HEK293 (cell line): ENCODE measurements around the gene U2SURP.

Experiments used
- CTCF ChIA-PET: fragments of 350-600 bp; formaldehyde crosslinking; extraction: SDS; loops from one replicate; lab custom pipeline; 2021; ENCODE audit warnings: antibody characterized with exemption; lab: Yijun Ruan, JAX
- POLR2A ChIA-PET: fragments of 300-600 bp; formaldehyde crosslinking; extraction: SDS; loops from one replicate; lab custom pipeline; 2020; ENCODE audit warnings: antibody characterized with exemption, inconsistent platforms; lab: Yijun Ruan, JAX
- H3K27ac ChIP-seq: fragments of 200-500 bp; sonication (Bioruptor generic); 2 replicates; pipeline ENCODE4 v1.5.1; 2014; ENCODE audit warnings: low read depth, low read length, control low read depth, inconsistent platforms; ENCODE audit errors: extremely low read depth
- H3K36me3 ChIP-seq, 2 experiments: fragments of 200-500 bp in 1 of 2; sonication (Bioruptor generic) in 1 of 2; 1 replicate in 1 of 2; 2 replicates in 1 of 2; pipeline ENCODE4 v1.5.1; 2014 to 2017; ENCODE audit warnings: inconsistent platforms in 2 of 2, low read length in 2 of 2; ENCODE audit not compliant: control insufficient read depth in 2 of 2, insufficient read depth in 1 of 2
- H3K4me1 ChIP-seq: fragments of 200-500 bp; sonication (Bioruptor generic); 2 replicates; pipeline ENCODE4 v1.5.1; 2014; ENCODE audit warnings: mild to moderate bottlenecking, low read length, inconsistent platforms; ENCODE audit not compliant: control insufficient read depth, insufficient read depth
- H3K4me3 ChIP-seq: 2 replicates; pipeline ENCODE4 v1.5.1; 2011; ENCODE audit warnings: low read depth, mild to moderate bottlenecking, control low read depth, low read length, moderate library complexity
- H3K9me3 ChIP-seq: fragments of 200-500 bp; sonication (Bioruptor generic); 2 replicates; pipeline ENCODE4 v1.5.1; 2014; ENCODE audit warnings: low read depth, low read length, inconsistent platforms; ENCODE audit not compliant: control insufficient read depth, insufficient read depth
- OSR2 ChIP-seq: fragments of 450-650 bp; formaldehyde crosslinking; IDR thresholded peaks from 2 replicates; pipeline ENCODE4 v1.5.1; 2016; ENCODE audit warnings: missing biosample characterization, missing genetic modification characterization
- PBX3 ChIP-seq: sonication (generic); formaldehyde crosslinking; IDR thresholded peaks from 2 replicates; pipeline ENCODE4 v1.8.1; 2022; ENCODE audit warnings: mild to moderate bottlenecking, moderate library complexity, missing genetic modification reagents
- PRDM10 ChIP-seq: fragments of 450-650 bp; formaldehyde crosslinking; IDR thresholded peaks from 2 replicates; pipeline ENCODE4 v1.5.1; 2016; ENCODE audit warnings: missing biosample characterization, missing genetic modification characterization
- ZBTB26 ChIP-seq: fragments of 450-650 bp; formaldehyde crosslinking; optimal IDR thresholded peaks from 2 replicates; pipeline ENCODE3; 2016; ENCODE audit warnings: missing biosample characterization, mild to moderate bottlenecking, missing genetic modification characterization
- ZBTB44 ChIP-seq: fragments of 450-650 bp; IDR thresholded peaks from 2 replicates; pipeline ENCODE4 v1.5.1; 2018; ENCODE audit warnings: missing biosample characterization, mild to moderate bottlenecking, missing genetic modification characterization
- ZNF132 ChIP-seq: fragments of 450-650 bp; formaldehyde crosslinking; IDR thresholded peaks from 2 replicates; pipeline ENCODE4 v1.5.1; 2017; ENCODE audit warnings: missing biosample characterization, missing genetic modification characterization, borderline replicate concordance
- ZNF19 ChIP-seq: fragments of 450-650 bp; formaldehyde crosslinking; IDR thresholded peaks from 2 replicates; pipeline ENCODE4; 2016; ENCODE audit warnings: missing biosample characterization, missing genetic modification characterization, low read depth
- ZNF221 ChIP-seq: fragments of 450-650 bp; formaldehyde crosslinking; IDR thresholded peaks from 2 replicates; pipeline ENCODE4 v1.5.1; 2017; ENCODE audit warnings: missing biosample characterization, missing genetic modification characterization, borderline replicate concordance
- ZNF280D ChIP-seq: fragments of 450-650 bp; formaldehyde crosslinking; IDR thresholded peaks from 2 replicates; pipeline ENCODE4 v1.5.1; 2016; ENCODE audit warnings: missing biosample characterization, missing genetic modification characterization
- ZNF350 ChIP-seq: fragments of 450-650 bp; formaldehyde crosslinking; IDR thresholded peaks from 2 replicates; pipeline ENCODE4 v1.5.0; 2017; ENCODE audit warnings: missing biosample characterization, mild to moderate bottlenecking, missing genetic modification characterization
- ZNF530 ChIP-seq: fragments of 450-650 bp; formaldehyde crosslinking; IDR thresholded peaks from 2 replicates; pipeline ENCODE4 v1.5.1; 2016; ENCODE audit warnings: low read depth, missing biosample characterization, missing genetic modification characterization
- ZNF558 ChIP-seq: fragments of 450-650 bp; formaldehyde crosslinking; IDR thresholded peaks from 2 replicates; pipeline ENCODE4 v1.5.1; 2016; ENCODE audit warnings: missing biosample characterization, missing genetic modification characterization
- ZNF629 ChIP-seq: fragments of 450-650 bp; formaldehyde crosslinking; IDR thresholded peaks from 2 replicates; pipeline ENCODE4 v1.5.1; 2017; ENCODE audit warnings: missing biosample characterization, missing genetic modification characterization
- ZNF664 ChIP-seq: fragments of 450-650 bp; formaldehyde crosslinking; IDR thresholded peaks from 2 replicates; pipeline ENCODE4 v1.5.1; 2016; ENCODE audit warnings: missing biosample characterization, missing genetic modification characterization
- ZNF776 ChIP-seq: fragments of 450-650 bp; formaldehyde crosslinking; IDR thresholded peaks from 2 replicates; pipeline ENCODE4 v1.5.0; 2017; ENCODE audit warnings: missing biosample characterization, missing genetic modification characterization, borderline replicate concordance

The U2SURP gene

GRCh38 chr3:143068059-143068458 is 66.7 kb downstream of the U2SURP start:
- no peaks in the 10 kb centered on the region for H3K9me3 ChIP-seq
- H3K36me3 ChIP-seq, result no peaks in the 10 kb centered on the region
- no peak overlapping the region for H3K27ac ChIP-seq
- H3K4me1 ChIP-seq, result no peaks in the 10 kb centered on the region
- CTCF ChIA-PET, result no interaction called here
- POLR2A ChIA-PET, result no interaction called here
- no peak for TF ChIP-seq ZNF19
- no peak for TF ChIP-seq ZNF629 (tag by site-specific recombination)
- no peak for TF ChIP-seq ZNF221 (tag by site-specific recombination)
- no peak for TF ChIP-seq ZNF664 (tag by site-specific recombination)
- no peak for TF ChIP-seq ZBTB44 (tag by site-specific recombination)
- TF ChIP-seq ZNF132 (tag by site-specific recombination), result no peak
- TF ChIP-seq OSR2 (tag by site-specific recombination), result no peak
- no peak for TF ChIP-seq ZNF558
- no peak for TF ChIP-seq ZNF530 (tag by site-specific recombination)
- TF ChIP-seq ZNF776 (tag by site-specific recombination), result no peak
- no peak for TF ChIP-seq ZBTB26 (tag by site-specific recombination)
- TF ChIP-seq ZNF350 (tag by site-specific recombination), result no peak
- no peak for TF ChIP-seq ZNF280D
- TF ChIP-seq PBX3 (CRISPR knock-in tag), result no peak
- no peak for TF ChIP-seq PRDM10
- TF ChIP-seq, all 188 proteins: peak for 0
- no peak overlapping the region for H3K4me3 ChIP-seq
